Thoracic aorta (tissue), 2 donors: Measurements from ENCODE around the gene MED1. TPM values are rescaled to one million over a fixed set of nuclear protein-coding genes. Genes with fewer than 3 reads are reported as not detected.

Source experiments
- ATAC-seq: fragments of 150-250 bp; one replicate; pipeline ENCODE4 v1.8.0; 2017; ENCODE audit warnings: low read depth; ENCODE audit not compliant: insufficient number of reproducible peaks, low FRiP score
- DNase-seq: peaks from one replicate; pipeline ENCODE4 v3.0.0-alpha.2; 2020; ENCODE audit warnings: low spot score
- H3K27ac ChIP-seq, 2 donors: fragments of 200-600 bp; sonication (generic); 1 replicate in 1 of 2; 2 replicates in 1 of 2; pipeline ENCODE4 v1.5.1; 2016; ENCODE audit warnings: mild to moderate bottlenecking in 2 of 2, moderate library complexity in 2 of 2
- H3K27me3 ChIP-seq: fragments of 200-600 bp; sonication (generic); replicated peaks from 2 replicates; pipeline ENCODE4 v1.6.0; 2016; ENCODE audit warnings: mild to moderate bottlenecking; ENCODE audit not compliant: insufficient read depth
- H3K36me3 ChIP-seq: fragments of 200-600 bp; sonication (generic); one replicate; pipeline ENCODE4 v1.5.1; 2016
- H3K4me1 ChIP-seq, 2 donors: fragments of 200-600 bp; sonication (generic); 1 replicate in 1 of 2; 2 replicates in 1 of 2; pipeline versions ENCODE4 v1.5.1 to v1.6.0; 2016; ENCODE audit warnings: low read depth in 2 of 2, mild to moderate bottlenecking in 1 of 2; ENCODE audit not compliant: control insufficient read depth in 1 of 2
- H3K4me3 ChIP-seq: fragments of 200-600 bp; sonication (generic); 2 replicates; pipeline ENCODE4 v1.5.1; 2016; ENCODE audit warnings: mild to moderate bottlenecking
- H3K9me3 ChIP-seq: fragments of 200-600 bp; sonication (generic); 2 replicates; pipeline ENCODE4 v1.5.1; 2016
- CTCF ChIP-seq: fragments of 200-600 bp; sonication (generic); IDR thresholded peaks from one replicate; pipeline ENCODE4 v1.5.1; 2019; ENCODE audit warnings: antibody characterized with exemption
- total RNA-seq, 2 donors: library from RNA; depleted of rRNA; stranded (reverse); fragments of >200 nt; gene quantifications; one replicate each; pipeline versions ENCODE4 v1.1.0 to v1.2.3, GENCODE V29; 2016

MED1 gene
- total RNA-seq, 2 donors from 2014 or later: 18.1 to 29.0 TPM

- Histone ChIP-seq H3K9me3 (no peaks in the 10 kb centered on the region), H3K4me3 (peak overlapping the region; percentile 97), H3K27me3 (no peaks in the 10 kb centered on the region), H3K4me1 (peaks cover 14 to 25% of the 10 kb centered on the region in 2 donors), H3K36me3 (peaks cover 6% of the 10 kb centered on the region), H3K27ac (peak overlapping the region; percentile 81 to 91)
- ATAC-seq (peak; percentile 59), DNase-seq (peak; percentile 87)
- no peak for TF ChIP-seq CTCF
These were observed 48.7 kb downstream of the MED1 start for GRCh38 chr17:39402244-39402889.

- peaks cover 6% of the 10 kb centered on the region for H3K36me3 ChIP-seq
- no peaks in the 10 kb centered on the region for H3K9me3 ChIP-seq
- H3K4me3 ChIP-seq: peak within 1 kb of the TSS; percentile 97
- no peaks in the 10 kb centered on the region for H3K27me3 ChIP-seq
- H3K27ac ChIP-seq: peak within 1 kb of the TSS; percentile 81 to 91
- no peak for TF ChIP-seq CTCF
- DNase-seq (peak; percentile 78), ATAC-seq (peak; percentile 87)
- peaks cover 14 to 25% of the 10 kb centered on the region in 2 donors for H3K4me1 ChIP-seq
These were observed 49.4 kb downstream of the MED1 start, which contains the start of gene FBXL20 for GRCh38 chr17:39401412-39402243. Gene FBXL20, minus strand, starts transcription at chr17:39401626. Its CDS starts 224 bp downstream, at chr17:39401402.

- peak; percentile 11 for ATAC-seq
These were observed 50.3 kb downstream of the MED1 start for GRCh38 chr17:39400547-39401411.

GRCh38 chr17:39399791-39400190 lies 51.3 kb downstream of the MED1 start:
- no peak for TF ChIP-seq CTCF
- H3K4me1 ChIP-seq: peaks cover 17 to 29% of the 10 kb centered on the region in 2 donors
- DNase-seq (no peak), ATAC-seq (no peak)
- no peaks in the 10 kb centered on the region for H3K36me3 ChIP-seq
- no peaks in the 10 kb centered on the region for H3K9me3 ChIP-seq
- no peaks in the 10 kb centered on the region for H3K27me3 ChIP-seq
- H3K27ac ChIP-seq: no peak overlapping the region
- H3K4me3 ChIP-seq: peak overlapping the region; percentile 97

More at GRCh38 chr17:39400547-39401411, 50.3 kb downstream of the MED1 start:
- no peak for DNase-seq
- peaks cover 14 to 25% of the 10 kb centered on the region in 2 donors for H3K4me1 ChIP-seq
- peak overlapping the region; percentile 97 for H3K4me3 ChIP-seq
- H3K27ac ChIP-seq: peak overlapping the region; percentile 81 to 91
- no peak for TF ChIP-seq CTCF
- peaks cover under 1% of the 10 kb centered on the region for H3K36me3 ChIP-seq
- H3K27me3 ChIP-seq: no peaks in the 10 kb centered on the region
- no peaks in the 10 kb centered on the region for H3K9me3 ChIP-seq
